Activated T-cell treated with anti-CD3 and anti-CD28 coated beads, Interleukin-2, amount 50 U/mL, for 4 hours (primary cell): ENCODE results near the gene ITPR3. TPM values are rescaled to one million over a fixed set of nuclear protein-coding genes. Genes with fewer than 3 reads are reported as not detected.

Experiments
- ATAC-seq, 2 donors: fragments of 200-7000 bp; cut with Tn5 transposase; one replicate each; pipeline ENCODE4 v1.10.0; 2021
- DNase-seq: peaks from one replicate; pipeline ENCODE4 v3.0.0-alpha.2; 2020
- H3K27me3 Mint-ChIP-seq: one replicate; pipeline ENCODE4 v1.8.0; 2021; ENCODE audit warnings: low read depth, mixed read lengths
- H3K36me3 Mint-ChIP-seq: one replicate; pipeline ENCODE4 v1.8.0; 2022; ENCODE audit warnings: mixed read lengths; ENCODE audit not compliant: insufficient read depth
- H3K4me1 Mint-ChIP-seq: one replicate; pipeline ENCODE4 v1.8.0; 2021; ENCODE audit warnings: low read depth, mixed read lengths
- H3K4me3 Mint-ChIP-seq: one replicate; pipeline ENCODE4 v1.8.0; 2021; ENCODE audit warnings: mild to moderate bottlenecking, moderate library complexity, mixed read lengths
- H3K9me3 Mint-ChIP-seq: one replicate; pipeline ENCODE4 v1.8.0; 2021; ENCODE audit warnings: mixed read lengths
- total RNA-seq, 3 donors: library from RNA; stranded (reverse); gene quantifications; one replicate each; pipeline ENCODE4 v1.2.1, GENCODE V29; 2021

ITPR3 gene
- total RNA-seq, result 10 to 100 TPM; 34.6 to 37.2 (median 35.5) TPM

GRCh38 chr6:33620856-33621710 lies at the start of gene ITPR3:
TSS of gene ITPR3 (plus strand) at chr6:33621322. CDS start at chr6:33621603, 281 bp downstream.
- Mint-ChIP-seq H3K4me3 (peak within 1 kb of the TSS; percentile 92), H3K27me3 (no peaks in the 10 kb centered on the region), H3K4me1 (peaks cover 49% of the 10 kb centered on the region), H3K36me3 (peaks cover 6% of the 10 kb centered on the region), H3K9me3 (no peaks in the 10 kb centered on the region)
- peak; percentile 65 for DNase-seq
- ATAC-seq, result peak; percentile 87

GRCh38 chr6:33571637-33572316 lies 49.3 kb upstream of the ITPR3 start:
- H3K36me3 Mint-ChIP-seq, result peaks cover 16% of the 10 kb centered on the region
- H3K9me3 Mint-ChIP-seq, result no peaks in the 10 kb centered on the region
- H3K4me3 Mint-ChIP-seq, result peak overlapping the region; percentile 88
- no peak for DNase-seq
- peaks cover 38% of the 10 kb centered on the region for H3K4me1 Mint-ChIP-seq
- no peaks in the 10 kb centered on the region for H3K27me3 Mint-ChIP-seq
- no peak for ATAC-seq

GRCh38 chr6:33575211-33575610 lies 45.9 kb upstream of the ITPR3 start:
- Mint-ChIP-seq H3K36me3 (peaks cover 23% of the 10 kb centered on the region), H3K4me1 (peaks cover 43% of the 10 kb centered on the region), H3K4me3 (no peak overlapping the region), H3K9me3 (no peaks in the 10 kb centered on the region), H3K27me3 (no peaks in the 10 kb centered on the region)
- DNase-seq, result no peak
- no peak for ATAC-seq

- H3K4me3 Mint-ChIP-seq, result peak overlapping the region; percentile 89
- no peaks in the 10 kb centered on the region for H3K9me3 Mint-ChIP-seq
- ATAC-seq, result no peak
- peaks cover 23% of the 10 kb centered on the region for H3K36me3 Mint-ChIP-seq
- no peaks in the 10 kb centered on the region for H3K27me3 Mint-ChIP-seq
- H3K4me1 Mint-ChIP-seq, result peaks cover 32% of the 10 kb centered on the region
- no peak for DNase-seq
These were observed 44.5 kb upstream of the ITPR3 start for GRCh38 chr6:33576668-33577067.

GRCh38 chr6:33577106-33577535 lies 44.0 kb upstream of the ITPR3 start:
- Mint-ChIP-seq H3K36me3 (peaks cover 21% of the 10 kb centered on the region), H3K27me3 (no peaks in the 10 kb centered on the region), H3K4me3 (peak overlapping the region; percentile 89), H3K9me3 (no peaks in the 10 kb centered on the region), H3K4me1 (peaks cover 28% of the 10 kb centered on the region)
- no peak for ATAC-seq
- DNase-seq, result peak; percentile 32

GRCh38 chr6:33577718-33578117 lies 43.4 kb upstream of the ITPR3 start:
- Mint-ChIP-seq H3K4me1 (peaks cover 24% of the 10 kb centered on the region), H3K9me3 (no peaks in the 10 kb centered on the region), H3K36me3 (peaks cover 21% of the 10 kb centered on the region), H3K27me3 (no peaks in the 10 kb centered on the region), H3K4me3 (peak overlapping the region; percentile 89)
- ATAC-seq (no peak), DNase-seq (no peak)

GRCh38 chr6:33578164-33578563 lies 43.0 kb upstream of the ITPR3 start:
- H3K9me3 Mint-ChIP-seq, result no peaks in the 10 kb centered on the region
- peaks cover 24% of the 10 kb centered on the region for H3K4me1 Mint-ChIP-seq
- DNase-seq (no peak), ATAC-seq (no peak)
- H3K4me3 Mint-ChIP-seq, result peak overlapping the region; percentile 89
- H3K27me3 Mint-ChIP-seq, result no peaks in the 10 kb centered on the region
- peaks cover 21% of the 10 kb centered on the region for H3K36me3 Mint-ChIP-seq

GRCh38 chr6:33578588-33579011 lies 42.5 kb upstream of the ITPR3 start:
- H3K27me3 Mint-ChIP-seq, result no peaks in the 10 kb centered on the region
- peak; percentile 30 for DNase-seq
- peak in 1 of 2 donors; percentile 3 for ATAC-seq
- H3K9me3 Mint-ChIP-seq, result no peaks in the 10 kb centered on the region
- H3K4me1 Mint-ChIP-seq, result peaks cover 24% of the 10 kb centered on the region
- H3K36me3 Mint-ChIP-seq, result peaks cover 21% of the 10 kb centered on the region
- peak overlapping the region; percentile 89 for H3K4me3 Mint-ChIP-seq

- ATAC-seq (peak; percentile 98 to 99), DNase-seq (peak; percentile 74)
- H3K27me3 Mint-ChIP-seq, result no peaks in the 10 kb centered on the region
- H3K36me3 Mint-ChIP-seq, result peaks cover 16% of the 10 kb centered on the region
- H3K4me3 Mint-ChIP-seq, result peak within 1 kb of the TSS; percentile 89
- no peaks in the 10 kb centered on the region for H3K9me3 Mint-ChIP-seq
- peaks cover 29% of the 10 kb centered on the region for H3K4me1 Mint-ChIP-seq
These were observed 41.1 kb upstream of the ITPR3 start, which contains the start of gene BAK1 for GRCh38 chr6:33579828-33580714. TSS of gene BAK1 (minus strand) at chr6:33580276. CDS start at chr6:33577604, 2,672 bp downstream.

- no peak for DNase-seq
- no peak overlapping the region for H3K4me3 Mint-ChIP-seq
These were observed 39.9 kb upstream of the ITPR3 start for GRCh38 chr6:33581186-33581585.

GRCh38 chr6:33583591-33584155 lies 37.4 kb upstream of the ITPR3 start:
- ATAC-seq, result no peak
- Mint-ChIP-seq H3K27me3 (no peaks in the 10 kb centered on the region), H3K4me1 (peaks cover 23% of the 10 kb centered on the region), H3K4me3 (no peak overlapping the region), H3K36me3 (no peaks in the 10 kb centered on the region), H3K9me3 (no peaks in the 10 kb centered on the region)
- DNase-seq, result no peak

More at GRCh38 chr6:33581186-33581585, 39.9 kb upstream of the ITPR3 start:
- Mint-ChIP-seq H3K36me3 (peaks cover 12% of the 10 kb centered on the region), H3K27me3 (no peaks in the 10 kb centered on the region), H3K9me3 (no peaks in the 10 kb centered on the region), H3K4me1 (peaks cover 39% of the 10 kb centered on the region)
- no peak for ATAC-seq

- Mint-ChIP-seq H3K4me3 (peak overlapping the region; percentile 62), H3K4me1 (peaks cover 22% of the 10 kb centered on the region), H3K9me3 (no peaks in the 10 kb centered on the region), H3K36me3 (no peaks in the 10 kb centered on the region), H3K27me3 (no peaks in the 10 kb centered on the region)
- DNase-seq (no peak), ATAC-seq (no peak)
These were observed 36.3 kb upstream of the ITPR3 start for GRCh38 chr6:33584700-33585402.

GRCh38 chr6:33585403-33586107 lies 35.6 kb upstream of the ITPR3 start:
- peak overlapping the region; percentile 62 for H3K4me3 Mint-ChIP-seq
- H3K36me3 Mint-ChIP-seq, result no peaks in the 10 kb centered on the region
- H3K4me1 Mint-ChIP-seq, result peaks cover 19% of the 10 kb centered on the region
- ATAC-seq, result peak; percentile 85 to 87
- peak; percentile 89 for DNase-seq
- H3K9me3 Mint-ChIP-seq, result no peaks in the 10 kb centered on the region
- no peaks in the 10 kb centered on the region for H3K27me3 Mint-ChIP-seq
